AG09309 (cell line): Measurements from ENCODE around the gene TMEM131L.

Experiments used
- DNase-seq: peaks from one replicate; pipeline ENCODE4 v3.0.0-alpha.2; 2010; ENCODE audit warnings: low read depth
- H3K4me3 ChIP-seq: 2 replicates; pipeline ENCODE4 v1.5.1; 2011; ENCODE audit warnings: mild to moderate bottlenecking, low read depth, low read length, moderate library complexity; ENCODE audit not compliant: control insufficient read depth
- TF ChIP-seq, protein P1 (sequence below): IDR thresholded peaks from 2 replicates; pipeline ENCODE4 v1.5.1; 2011; ENCODE audit warnings: mild to moderate bottlenecking, low read depth, low read length, inconsistent platforms; ENCODE audit not compliant: insufficient read depth, control insufficient read depth; ENCODE audit errors: missing control alignments

TMEM131L gene

DNA sequence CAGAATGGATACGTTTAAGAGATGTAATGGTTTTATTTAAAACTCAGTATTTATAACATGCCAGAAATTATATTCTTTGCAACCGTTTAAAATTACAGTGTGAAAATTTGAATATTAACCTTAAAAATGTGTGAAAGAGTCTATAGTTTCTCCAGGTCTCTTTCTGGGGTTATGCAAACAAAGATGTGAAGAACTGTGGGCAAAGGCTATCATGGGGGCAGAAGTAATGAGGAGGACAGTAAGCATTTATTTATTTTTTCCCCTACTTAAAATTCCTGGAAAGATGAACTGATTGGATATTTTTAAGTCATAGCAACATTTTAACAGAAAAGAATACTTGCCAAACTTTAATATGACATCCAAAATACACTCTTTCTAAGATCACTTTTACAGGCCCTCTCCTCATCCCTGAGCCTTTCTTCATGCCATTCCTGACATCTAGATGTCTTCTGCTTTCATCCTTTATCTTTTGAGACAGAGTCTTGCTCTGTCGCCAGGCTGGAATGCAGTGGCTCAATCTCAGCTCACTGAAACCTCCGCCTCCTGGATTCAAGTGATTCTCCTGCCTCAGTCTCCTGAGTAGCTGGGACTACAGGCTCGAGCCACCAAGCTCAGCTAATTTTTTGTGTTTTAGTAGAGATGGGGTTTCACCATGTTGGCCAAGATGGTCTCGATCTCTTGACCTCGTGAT is 46.1 kb downstream of the TMEM131L start:
- TF ChIP-seq, protein P1, sequence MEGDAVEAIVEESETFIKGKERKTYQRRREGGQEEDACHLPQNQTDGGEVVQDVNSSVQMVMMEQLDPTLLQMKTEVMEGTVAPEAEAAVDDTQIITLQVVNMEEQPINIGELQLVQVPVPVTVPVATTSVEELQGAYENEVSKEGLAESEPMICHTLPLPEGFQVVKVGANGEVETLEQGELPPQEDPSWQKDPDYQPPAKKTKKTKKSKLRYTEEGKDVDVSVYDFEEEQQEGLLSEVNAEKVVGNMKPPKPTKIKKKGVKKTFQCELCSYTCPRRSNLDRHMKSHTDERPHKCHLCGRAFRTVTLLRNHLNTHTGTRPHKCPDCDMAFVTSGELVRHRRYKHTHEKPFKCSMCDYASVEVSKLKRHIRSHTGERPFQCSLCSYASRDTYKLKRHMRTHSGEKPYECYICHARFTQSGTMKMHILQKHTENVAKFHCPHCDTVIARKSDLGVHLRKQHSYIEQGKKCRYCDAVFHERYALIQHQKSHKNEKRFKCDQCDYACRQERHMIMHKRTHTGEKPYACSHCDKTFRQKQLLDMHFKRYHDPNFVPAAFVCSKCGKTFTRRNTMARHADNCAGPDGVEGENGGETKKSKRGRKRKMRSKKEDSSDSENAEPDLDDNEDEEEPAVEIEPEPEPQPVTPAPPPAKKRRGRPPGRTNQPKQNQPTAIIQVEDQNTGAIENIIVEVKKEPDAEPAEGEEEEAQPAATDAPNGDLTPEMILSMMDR, result no peak
- DNase-seq, result no peak
- H3K4me3 ChIP-seq, result no peak overlapping the region

DNA sequence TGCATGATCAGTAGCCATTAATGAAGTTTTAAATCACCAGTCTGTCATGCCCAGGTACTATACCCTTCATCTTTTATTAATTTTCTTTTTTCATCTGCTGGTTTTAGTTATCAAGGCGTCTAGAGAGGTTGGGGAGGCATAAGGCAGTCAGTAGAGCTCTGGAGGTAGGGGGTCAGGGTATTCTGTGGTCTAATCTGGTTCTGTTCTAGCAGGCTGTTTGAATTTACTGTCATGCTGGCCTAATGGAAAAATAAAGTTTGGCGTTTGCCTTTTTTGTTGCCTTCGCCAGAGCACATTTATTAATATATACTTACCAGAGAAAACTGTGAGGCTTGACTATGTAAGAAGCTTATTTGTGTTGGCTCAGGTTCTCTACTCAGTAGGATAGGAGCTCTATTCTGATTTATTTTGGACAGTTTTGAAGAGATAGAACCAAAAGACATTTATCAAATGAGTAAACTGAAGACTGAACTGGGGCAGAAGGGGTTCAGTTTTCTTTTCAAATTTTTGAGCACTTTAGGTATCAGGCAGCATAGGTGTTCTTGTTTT is 46.9 kb downstream of the TMEM131L start:
- no peak for DNase-seq
- no peak overlapping the region for H3K4me3 ChIP-seq
- TF ChIP-seq, protein P1, result no peak

DNA sequence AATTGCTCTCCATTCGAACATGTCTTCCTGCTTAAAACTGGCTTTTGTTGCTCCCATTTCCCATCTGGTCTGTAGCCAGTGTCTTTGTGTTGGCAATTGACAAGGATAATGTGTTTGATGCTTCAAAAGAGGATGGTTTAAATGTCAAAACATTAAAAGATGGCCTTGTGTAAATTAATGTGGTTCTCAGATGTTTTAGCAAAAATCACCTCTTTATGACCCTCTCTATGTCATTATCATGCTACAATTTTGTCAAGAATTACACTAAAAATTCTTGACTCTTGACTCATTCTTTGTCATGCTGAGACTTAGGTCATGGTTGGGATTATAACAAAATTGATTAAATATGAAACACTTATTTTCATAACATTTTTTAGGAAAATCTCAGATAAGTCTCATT is 47.4 kb downstream of the TMEM131L start:
- TF ChIP-seq, protein P1, result no peak
- DNase-seq, result peak; percentile 55
- no peak overlapping the region for H3K4me3 ChIP-seq

DNA sequence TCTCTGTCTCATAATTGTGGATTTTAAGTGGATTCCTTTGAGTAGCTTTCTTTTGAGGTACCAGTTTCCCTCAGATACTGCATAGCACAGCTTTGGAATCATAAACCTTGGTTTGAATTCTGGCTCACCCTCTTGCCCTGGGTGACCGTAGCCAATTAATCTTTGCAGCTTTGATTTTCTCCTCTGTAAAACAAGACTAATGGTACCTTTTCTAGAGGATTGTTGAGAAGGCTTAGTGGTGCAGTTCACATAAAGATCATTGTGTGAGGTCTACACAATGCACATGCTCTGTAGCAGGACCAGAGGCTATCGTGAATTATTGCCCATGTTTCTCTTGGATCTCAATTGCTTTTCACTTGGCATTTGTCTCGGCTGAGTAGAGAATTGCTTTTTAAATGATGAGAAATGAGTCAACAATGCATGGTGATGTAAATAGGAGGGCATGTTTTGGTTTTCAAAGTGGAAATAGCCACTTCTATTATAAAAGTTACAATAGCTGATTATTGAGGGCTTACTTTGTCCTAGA is 47.9 kb downstream of the TMEM131L start:
- H3K4me3 ChIP-seq, result no peak overlapping the region
- TF ChIP-seq, protein P1, result no peak
- peak; percentile 72 for DNase-seq

DNA sequence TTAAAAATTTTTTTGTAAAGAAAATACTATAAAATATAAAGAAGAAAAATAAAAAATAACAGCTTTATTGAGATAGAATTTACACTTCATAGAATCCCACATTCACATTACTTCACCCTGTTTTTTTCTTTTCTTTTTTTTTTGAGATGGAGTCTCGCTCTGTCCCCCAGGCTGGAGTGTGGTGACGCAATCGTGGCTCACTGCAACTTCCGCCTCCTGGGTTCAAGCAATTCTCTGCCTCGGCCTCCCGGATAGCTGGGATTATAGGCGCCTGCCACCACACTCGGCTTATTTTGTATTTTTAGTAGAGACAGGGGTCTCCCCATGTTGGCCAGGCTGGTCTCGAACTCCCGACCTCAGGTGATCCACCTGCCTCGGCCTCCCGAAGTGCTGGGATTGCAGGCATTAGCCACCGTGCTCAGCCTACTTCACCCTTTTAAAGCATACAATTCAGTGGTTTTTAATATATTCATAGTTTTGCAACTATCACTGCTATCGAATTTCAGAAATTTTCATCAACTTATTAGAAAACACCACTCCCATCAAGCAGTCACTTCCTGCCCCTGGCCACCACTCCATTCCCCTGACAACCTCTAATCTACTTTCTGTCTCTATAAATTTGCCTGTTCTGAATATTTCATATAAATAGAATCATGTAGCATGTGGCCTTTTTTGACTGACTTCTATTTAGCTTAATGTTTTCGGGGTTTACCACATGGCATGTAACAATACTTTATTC is 48.7 kb downstream of the TMEM131L start:
- H3K4me3 ChIP-seq, result no peak overlapping the region
- TF ChIP-seq, protein P1, result no peak
- DNase-seq, result no peak

DNA sequence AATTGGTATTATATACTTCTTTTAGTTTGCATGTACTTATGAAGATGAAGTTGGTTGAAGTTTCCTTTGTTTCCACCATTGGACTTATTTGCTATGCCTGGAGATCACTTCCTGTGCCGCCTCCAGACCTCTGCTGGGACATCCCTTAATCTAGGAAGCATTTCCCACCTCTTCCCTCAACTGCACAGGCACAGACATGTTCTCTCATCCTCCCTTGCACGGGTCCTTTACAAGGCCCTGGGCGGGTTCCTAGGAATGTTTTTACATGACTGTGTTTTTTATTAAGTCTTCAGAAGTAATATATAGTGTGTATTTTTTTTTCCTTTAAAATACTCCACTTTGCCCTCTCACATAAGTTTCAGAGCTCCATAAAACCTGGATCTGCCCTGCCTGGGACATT is 51.0 kb downstream of the TMEM131L start:
- TF ChIP-seq, protein P1, result no peak
- H3K4me3 ChIP-seq, result no peak overlapping the region
- no peak for DNase-seq
